Astrocyte of the cerebellum (primary cell): Measurements from ENCODE around the gene ESPNL.

Source experiments
- DNase-seq: peaks from one replicate; pipeline ENCODE4 v3.0.0-alpha.2; 2011; ENCODE audit warnings: low read depth
- H3K4me3 ChIP-seq: 2 replicates; pipeline ENCODE4 v1.5.1; 2011; ENCODE audit warnings: mild to moderate bottlenecking, low read depth, low read length, moderate library complexity
- CTCF ChIP-seq: IDR thresholded peaks from 2 replicates; pipeline ENCODE4 v1.5.1; 2012; ENCODE audit warnings: low read length, low read depth, moderate library complexity, mild to moderate bottlenecking; ENCODE audit errors: missing control alignments
- in situ Hi-C: cut with HindIII; loops from 2 replicates; pipeline ENCODE4 v1.10.0; 2017; ENCODE audit warnings: low sequenced_read_pairs

Gene ESPNL

GRCh38 chr2:238125127-238125885 lies 25.2 kb downstream of the ESPNL start:
- no peak for TF ChIP-seq CTCF
- H3K4me3 ChIP-seq: no peak overlapping the region
- no peak for DNase-seq
- in situ Hi-C loops: no loop called here

DNA sequence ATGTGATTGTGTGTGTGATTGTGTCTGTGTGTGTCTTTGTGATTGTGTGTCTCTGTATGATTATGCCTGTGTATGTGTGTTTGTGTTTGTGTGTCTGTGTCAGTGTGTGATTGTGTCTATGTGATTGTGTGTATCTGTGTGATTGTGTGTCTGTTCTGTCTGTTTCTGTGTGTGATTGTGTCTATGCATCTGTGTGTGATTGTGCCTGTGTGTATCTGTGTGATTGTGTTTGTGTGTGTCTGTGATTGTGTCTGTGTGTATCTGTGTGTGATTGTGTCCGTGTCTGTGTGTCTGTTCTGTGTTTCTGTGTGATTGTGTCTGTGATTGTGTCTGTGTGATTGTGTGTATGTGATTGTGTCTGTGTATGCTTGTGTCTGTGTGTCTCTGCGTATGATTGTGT lies 26.2 kb downstream of the ESPNL start:
- no peak overlapping the region for H3K4me3 ChIP-seq
- in situ Hi-C loops: no loop called here
- TF ChIP-seq CTCF: no peak
- no peak for DNase-seq

DNA sequence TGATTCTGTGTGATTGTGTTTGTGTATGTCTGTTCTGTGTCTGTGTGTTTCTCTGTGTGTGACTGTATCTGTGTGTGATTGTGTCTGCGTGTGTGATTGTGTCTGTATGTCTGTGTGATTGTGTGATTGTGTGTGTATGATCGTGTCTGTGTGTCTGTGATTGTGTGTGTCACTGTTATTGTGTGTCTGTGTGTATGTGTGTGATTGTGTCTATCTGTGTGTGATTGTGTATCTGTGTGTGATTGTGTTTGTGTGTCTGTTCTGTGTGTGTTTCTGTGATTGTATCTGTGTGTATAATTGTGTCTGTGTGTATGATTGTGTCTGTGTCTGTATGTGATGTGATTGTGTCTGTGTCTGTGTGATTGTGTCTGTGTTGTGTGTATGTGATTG lies 26.6 kb downstream of the ESPNL start:
- DNase-seq: no peak

DNA sequence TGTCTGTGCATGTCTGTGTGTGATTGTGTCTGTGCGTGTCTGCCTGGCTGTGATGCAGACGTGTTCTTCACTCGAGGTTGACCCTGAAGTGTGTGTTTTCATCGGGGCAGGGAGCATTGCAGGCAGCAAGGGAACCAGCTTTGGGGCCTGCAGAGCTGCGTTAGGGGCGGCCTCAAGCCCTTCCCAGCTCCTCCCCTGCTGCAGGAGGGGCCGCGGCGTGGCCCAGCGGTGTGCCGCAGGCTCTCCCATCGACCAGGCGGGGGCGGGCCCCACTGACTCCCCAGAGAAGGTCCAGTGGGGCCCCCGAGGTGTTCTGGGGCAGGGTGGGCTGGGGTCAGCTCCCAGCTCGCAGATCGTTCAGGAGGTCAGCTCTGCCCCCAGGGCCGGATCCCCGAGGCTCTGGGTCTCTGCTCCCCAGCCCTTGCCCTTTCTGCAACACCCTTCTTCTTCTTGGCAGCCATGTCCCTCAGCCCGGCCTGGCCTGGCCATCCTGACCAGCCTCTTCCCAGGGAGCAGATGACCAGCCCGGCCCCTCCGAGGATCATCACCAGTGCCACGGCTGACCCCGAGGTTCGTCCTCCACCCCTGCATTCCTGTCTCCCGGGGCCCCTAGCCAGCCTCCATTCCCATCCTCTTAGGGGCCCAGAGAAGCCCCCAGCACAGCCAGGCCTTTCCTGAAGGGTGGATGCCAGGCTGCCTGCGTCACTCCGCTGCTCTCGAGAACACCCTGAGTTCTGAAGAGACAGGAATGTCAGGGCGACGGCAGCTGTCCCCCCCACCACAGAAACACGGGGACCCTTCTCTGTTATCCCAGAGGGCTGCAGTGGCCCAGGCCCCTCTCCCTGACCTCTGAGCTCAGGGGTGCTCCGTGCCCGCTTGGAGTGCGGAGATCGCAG lies 27.3 kb downstream of the ESPNL start:
- DNase-seq: no peak

More for the DNA sequence above, 26.6 kb downstream of the ESPNL start:
- in situ Hi-C loops: no loop called here
- H3K4me3 ChIP-seq: no peak overlapping the region
- no peak for TF ChIP-seq CTCF

DNA sequence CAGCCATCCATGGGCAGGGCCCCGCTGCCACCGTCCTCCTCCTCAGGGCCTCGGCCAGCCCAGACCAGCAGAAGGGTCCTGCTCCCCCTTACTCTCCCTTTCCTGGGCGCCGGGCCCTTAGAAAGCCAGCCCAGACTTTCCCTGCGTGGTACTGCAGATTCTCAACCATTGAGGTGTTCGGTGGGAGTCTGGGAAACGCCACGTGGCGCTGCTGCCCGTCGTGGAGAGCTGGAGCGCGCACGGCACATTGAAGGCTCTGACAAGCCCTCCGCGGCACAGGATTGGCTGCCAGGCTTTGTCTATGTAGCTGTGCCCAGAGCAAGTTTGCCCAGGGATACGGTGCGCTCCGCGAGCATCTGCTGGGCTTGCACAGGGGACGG lies 27.9 kb downstream of the ESPNL start:
- in situ Hi-C loops: no loop called here
- no peak overlapping the region for H3K4me3 ChIP-seq
- no peak for DNase-seq
- no peak for TF ChIP-seq CTCF

More for the DNA sequence above, 27.3 kb downstream of the ESPNL start:
- no peak overlapping the region for H3K4me3 ChIP-seq
- no peak for TF ChIP-seq CTCF
- in situ Hi-C loops: no loop called here

DNA sequence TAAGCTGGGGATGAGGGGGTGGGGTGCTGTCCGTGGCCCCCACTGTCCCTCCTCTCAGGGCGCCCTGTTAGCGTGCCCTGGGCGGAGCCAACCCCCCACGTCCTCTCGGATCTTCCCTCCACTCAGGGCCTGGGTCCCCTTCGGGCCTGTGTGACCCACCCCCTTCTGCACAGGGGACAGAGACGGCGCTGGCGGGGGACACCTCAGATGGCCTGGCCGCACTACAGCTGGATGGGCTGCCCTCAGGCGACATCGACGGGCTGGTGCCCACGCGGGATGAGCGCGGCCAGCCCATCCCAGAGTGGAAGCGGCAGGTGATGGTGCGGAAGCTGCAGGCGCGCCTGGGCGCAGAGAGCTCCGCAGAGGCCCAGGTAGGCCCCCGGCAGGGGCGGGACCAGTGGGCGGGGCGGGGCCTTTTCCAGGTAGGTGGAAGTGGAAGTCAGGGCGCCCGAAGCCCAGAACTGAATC lies 28.4 kb downstream of the ESPNL start:
- H3K4me3 ChIP-seq: no peak overlapping the region
- no peak for TF ChIP-seq CTCF
- in situ Hi-C loops: no loop called here

More for the DNA sequence above, 28.4 kb downstream of the ESPNL start:
- DNase-seq: no peak
